ENCODE data around the gene GADD45G. TPM values are rescaled to one million over a fixed set of nuclear protein-coding genes. Genes with fewer than 3 reads are reported as not detected.

Gene GADD45G
- total and polyA plus RNA-seq, 10 of the 15 experiments (the other 5 are each of a cell fraction or from before 2014, with no cell fraction given), result 0.07 to 1.00 (median 0.29) TPM; not detected in 4

DNA sequence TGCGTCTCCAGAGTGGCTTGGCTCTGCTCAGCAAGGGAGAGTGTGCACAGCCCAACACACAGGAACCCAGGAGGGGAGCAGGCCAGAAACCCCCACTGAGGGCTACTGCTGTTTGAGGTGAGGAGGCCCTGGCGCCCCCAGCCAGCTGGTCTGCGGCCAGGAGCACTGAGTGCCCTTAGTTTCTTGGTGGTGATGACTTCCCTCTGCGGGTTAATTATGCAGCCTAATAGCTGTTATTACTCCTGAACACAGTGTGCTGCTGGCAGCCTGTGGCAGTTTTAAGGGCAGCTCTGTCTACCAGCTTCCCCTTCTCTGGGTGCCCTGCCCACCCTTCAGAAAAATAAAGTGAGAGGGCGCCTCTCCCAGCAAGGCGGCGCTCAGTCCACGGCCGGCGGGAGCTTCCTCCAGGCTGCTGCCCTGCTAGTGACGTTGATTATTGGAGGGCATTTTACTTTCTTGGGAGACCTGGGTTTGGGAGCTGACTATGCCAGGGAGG is 19.2 kb downstream of the GADD45G start:
- ChIA-PET SMC1A (ENCODE audit: uncharacterized antibody, unreplicated experiment) (interaction anchor here (1.3 kb wide), 1 partner anchor 9 kb away, joined by 3 read pairs; no protein-coding TSS in a partner anchor), CTCF (no interaction called here), POLR2A (no interaction called here), RAD21 (ENCODE audit: unreplicated experiment) (interaction anchor here (0.7 to 2.0 kb wide), 3 partner anchors 20 to 476 kb away, joined by 3 to 5 read pairs (median 4); partner anchors contain the start of gene GADD45G)
- Histone ChIP-seq H3K79me2 (ENCODE audit: control insufficient read depth, insufficient read depth, low read length) (no peaks in the 10 kb centered on the region), H3K9me3 (replicated peaks; ENCODE audit: control insufficient read depth, insufficient read depth, low read length) (no peaks in the 10 kb centered on the region), H4K20me1 (ENCODE audit: control insufficient read depth, insufficient read depth) (no peaks in the 10 kb centered on the region), H3K4me1 (ENCODE audit: control insufficient read depth, insufficient read depth, low read length) (no peaks in the 10 kb centered on the region), H3K27ac (ENCODE audit: control insufficient read depth, insufficient read depth) (no peak overlapping the region), H3K4me2 (ENCODE audit: control insufficient read depth, insufficient read depth) (no peak overlapping the region), H3K9ac (ENCODE audit: control insufficient read depth, insufficient read depth, low read length) (no peak overlapping the region), H3K4me3 (no peak overlapping the region), H2AFZ (ENCODE audit: control insufficient read depth, low read depth, low read length) (no peak overlapping the region), H3K36me3 (ENCODE audit: control insufficient read depth in 2 of 2, insufficient read depth in 2 of 2, low read length in 1 of 2) (no peaks in the 10 kb centered on the region), H3K27me3 (replicated peaks in 1 of 2; ENCODE audit: control insufficient read depth in 2 of 2, insufficient read depth in 2 of 2, low read length in 1 of 2) (peaks cover 3 to 8% of the 10 kb centered on the region in 2 experiments)
- ATAC-seq, result no peak
- FAIRE-seq, result no peak
- WGBS (ENCODE audit: insufficient coverage, insufficient replicate concordance, low lambda C conversion rate, missing lambda C conversion rate), result 47% methylated on average over 11 of the region's 11 CpGs
- TF ChIP-seq SMAD5 (IDR thresholded peaks at IDR 0.05; ENCODE audit: low read depth) (no peak), HSF1 (IDR thresholded peaks at IDR 0.05; ENCODE audit: low read depth, low read length) (no peak), CREB1 (IDR thresholded peaks at IDR 0.05; ENCODE audit: low read depth) (no peak), CBFB (IDR thresholded peaks at IDR 0.05; ENCODE audit: low read depth) (no peak), RB1 (IDR thresholded peaks at IDR 0.05; ENCODE audit: borderline replicate concordance) (no peak), HDAC6 (IDR thresholded peaks at IDR 0.05; ENCODE audit: unreplicated experiment) (no peak), ELK1 (IDR thresholded peaks at IDR 0.05; ENCODE audit: low read depth, low read length) (no peak), EED (IDR thresholded peaks at IDR 0.05; ENCODE audit: low read depth) (no peak), RAD21 (IDR thresholded peaks at IDR 0.05; ENCODE audit: insufficient read depth, low read depth, low read length) (no peak), STAT1 (conservative IDR thresholded peaks at IDR 0.05) (no peak), GATAD2B (conservative IDR thresholded peaks at IDR 0.05; ENCODE audit: low read depth) (no peak), USF2 (IDR thresholded peaks at IDR 0.05; ENCODE audit: borderline replicate concordance, low read depth, low read length) (no peak), YY1 (IDR thresholded peaks at IDR 0.05; ENCODE audit: low read depth, low read length) (no peak), BCL11A (IDR thresholded peaks at IDR 0.05; ENCODE audit: low read depth, low read length) (no peak), RUNX3 (IDR thresholded peaks at IDR 0.05; ENCODE audit: low read length) (no peak), MYC (IDR thresholded peaks at IDR 0.05; ENCODE audit: insufficient read depth, insufficient read length, insufficient replicate concordance, low read length, severe bottlenecking) (no peak)
- TF ChIP-seq, protein P1, sequence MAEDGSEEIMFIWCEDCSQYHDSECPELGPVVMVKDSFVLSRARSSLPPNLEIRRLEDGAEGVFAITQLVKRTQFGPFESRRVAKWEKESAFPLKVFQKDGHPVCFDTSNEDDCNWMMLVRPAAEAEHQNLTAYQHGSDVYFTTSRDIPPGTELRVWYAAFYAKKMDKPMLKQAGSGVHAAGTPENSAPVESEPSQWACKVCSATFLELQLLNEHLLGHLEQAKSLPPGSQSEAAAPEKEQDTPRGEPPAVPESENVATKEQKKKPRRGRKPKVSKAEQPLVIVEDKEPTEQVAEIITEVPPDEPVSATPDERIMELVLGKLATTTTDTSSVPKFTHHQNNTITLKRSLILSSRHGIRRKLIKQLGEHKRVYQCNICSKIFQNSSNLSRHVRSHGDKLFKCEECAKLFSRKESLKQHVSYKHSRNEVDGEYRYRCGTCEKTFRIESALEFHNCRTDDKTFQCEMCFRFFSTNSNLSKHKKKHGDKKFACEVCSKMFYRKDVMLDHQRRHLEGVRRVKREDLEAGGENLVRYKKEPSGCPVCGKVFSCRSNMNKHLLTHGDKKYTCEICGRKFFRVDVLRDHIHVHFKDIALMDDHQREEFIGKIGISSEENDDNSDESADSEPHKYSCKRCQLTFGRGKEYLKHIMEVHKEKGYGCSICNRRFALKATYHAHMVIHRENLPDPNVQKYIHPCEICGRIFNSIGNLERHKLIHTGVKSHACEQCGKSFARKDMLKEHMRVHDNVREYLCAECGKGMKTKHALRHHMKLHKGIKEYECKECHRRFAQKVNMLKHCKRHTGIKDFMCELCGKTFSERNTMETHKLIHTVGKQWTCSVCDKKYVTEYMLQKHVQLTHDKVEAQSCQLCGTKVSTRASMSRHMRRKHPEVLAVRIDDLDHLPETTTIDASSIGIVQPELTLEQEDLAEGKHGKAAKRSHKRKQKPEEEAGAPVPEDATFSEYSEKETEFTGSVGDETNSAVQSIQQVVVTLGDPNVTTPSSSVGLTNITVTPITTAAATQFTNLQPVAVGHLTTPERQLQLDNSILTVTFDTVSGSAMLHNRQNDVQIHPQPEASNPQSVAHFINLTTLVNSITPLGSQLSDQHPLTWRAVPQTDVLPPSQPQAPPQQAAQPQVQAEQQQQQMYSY (CRISPR knock-in tag; IDR thresholded peaks at IDR 0.05), result no peak
- BruUV-seq (replicated peaks), result no TSS peak
- intact Hi-C loops (cut with micrococcal nuclease; ENCODE audit: unreplicated experiment), result no loop called here
- in situ Hi-C loops (cut with MboI), result no loop called here
- no peak for DNase-seq (ENCODE audit: low read depth, low spot score)

Measured in GM12878 (cell line).